HEK293T (cell line): ENCODE measurements around the gene RASA3.

Experiments used
- CTBP1 ChIP-seq: fragments of 450-650 bp; IDR thresholded peaks from 2 replicates; pipeline ENCODE4 v1.6.1; 2016; ENCODE audit warnings: borderline replicate concordance
- FOXA1 ChIP-seq: fragments of 450-650 bp; IDR thresholded peaks from 2 replicates; pipeline ENCODE4 v1.6.1; 2016; ENCODE audit warnings: mild to moderate bottlenecking
- NFRKB ChIP-seq: fragments of 450-650 bp; IDR thresholded peaks from 2 replicates; pipeline ENCODE4 v1.6.1; 2016; ENCODE audit warnings: mild to moderate bottlenecking, moderate library complexity
- PKNOX1 ChIP-seq: fragments of 450-650 bp; IDR thresholded peaks from 2 replicates; pipeline ENCODE4 v1.6.1; 2016
- SP1 ChIP-seq: fragments of 450-650 bp; IDR thresholded peaks from 2 replicates; pipeline ENCODE4 v1.6.1; 2017
- SUZ12 ChIP-seq: fragments of 450-650 bp; IDR thresholded peaks from 2 replicates; pipeline ENCODE4 v1.6.1; 2016; ENCODE audit warnings: mild to moderate bottlenecking

DNA sequence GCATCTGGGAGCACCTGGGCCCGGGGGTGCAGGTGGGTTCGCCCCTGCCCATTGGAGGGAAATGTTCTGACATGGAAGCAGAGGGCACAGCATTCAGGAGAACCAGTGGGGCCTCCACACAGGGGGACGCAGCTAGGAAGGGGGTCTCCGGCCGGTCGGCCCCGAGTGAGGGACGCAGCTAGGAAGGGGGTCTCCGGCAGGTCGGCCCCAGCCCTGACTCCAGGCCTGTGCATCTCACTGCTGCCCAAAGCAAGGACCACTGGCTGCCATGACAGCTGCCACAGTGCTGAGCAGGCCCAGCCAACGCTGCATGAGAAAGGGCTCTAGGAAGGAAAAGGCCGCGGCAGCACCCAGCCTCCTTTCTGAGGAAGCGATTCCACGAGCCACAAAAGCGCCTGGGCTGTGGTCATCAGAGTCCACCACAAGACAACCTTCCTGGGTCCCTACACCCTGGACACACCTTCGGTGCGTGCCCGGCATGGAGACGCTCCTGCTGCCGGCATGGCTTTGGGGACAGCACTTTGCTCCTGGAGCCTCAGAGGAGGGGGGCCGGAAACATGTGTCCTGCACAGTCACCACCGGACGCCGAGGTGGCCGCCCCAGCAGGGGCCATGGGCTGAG is 9.7 kb downstream of the RASA3 start:
- no peak for TF ChIP-seq PKNOX1
- TF ChIP-seq NFRKB: no peak
- TF ChIP-seq FOXA1: no peak
- no peak for TF ChIP-seq SP1
- TF ChIP-seq CTBP1: no peak
- TF ChIP-seq SUZ12: no peak
